ENCODE results near the gene SLC38A10.

Gene SLC38A10

DNA sequence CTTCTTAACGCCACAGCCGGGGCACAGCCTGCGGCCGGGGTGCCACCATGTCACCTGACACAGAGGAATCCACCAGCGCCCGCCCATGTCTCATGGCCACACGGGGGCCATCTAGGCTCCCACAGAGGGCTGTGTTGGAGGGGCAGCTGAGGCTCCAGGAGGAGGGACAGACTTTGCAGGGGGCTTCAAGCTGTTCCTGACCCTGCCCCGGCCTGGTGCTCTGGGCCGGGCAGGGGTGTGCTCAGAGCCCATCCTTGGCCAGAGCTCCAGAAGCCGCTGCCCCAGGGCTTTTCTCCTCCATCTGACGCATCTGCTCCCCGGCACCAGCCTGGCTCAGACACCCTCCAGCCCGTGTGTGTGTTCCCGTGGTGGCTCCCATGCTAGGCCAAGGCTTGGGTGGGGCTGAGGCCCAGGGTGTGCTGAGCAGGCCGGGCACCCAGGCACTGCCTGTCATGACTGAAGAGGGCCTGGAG, 7.8 kb upstream of the SLC38A10 start:
- Histone ChIP-seq H3K9me3 (ENCODE audit: control insufficient read depth, insufficient read depth, low read depth, low read length) (no peaks in the 10 kb centered on the region), H3K36me3 (ENCODE audit: control insufficient read depth, insufficient read depth, low read length) (no peaks in the 10 kb centered on the region), H3K27ac (ENCODE audit: low read depth, low read length) (no peak overlapping the region), H3K4me1 (ENCODE audit: control insufficient read depth, insufficient read depth, low read length) (peaks cover 5% of the 10 kb centered on the region), H3K27me3 (ENCODE audit: control insufficient read depth, insufficient read depth, low read length) (no peaks in the 10 kb centered on the region), H3K9ac (ENCODE audit: low read length) (no peak overlapping the region), H3K4me3 (ENCODE audit: low read depth, low read length) (no peak overlapping the region)

DNA sequence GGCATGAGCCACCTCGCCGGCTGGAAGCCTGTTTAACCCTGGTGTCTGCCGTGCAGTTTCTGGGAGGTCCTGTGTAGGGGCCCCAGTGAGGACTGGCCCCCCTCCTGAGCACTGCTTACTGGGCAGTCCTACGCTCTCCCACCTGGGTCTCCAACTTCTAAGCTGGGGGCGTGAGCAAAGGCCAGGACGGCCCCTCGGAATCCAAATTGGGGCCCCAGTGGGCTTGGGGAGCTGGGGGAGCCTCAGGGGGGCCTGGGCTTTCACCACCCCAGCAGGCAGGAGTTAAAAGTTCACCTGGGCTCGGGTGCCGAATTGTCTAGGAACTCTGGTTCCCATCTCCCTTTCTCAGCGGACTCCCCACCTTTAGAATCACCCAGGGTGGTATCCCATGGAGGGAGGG, 7.2 kb upstream of the SLC38A10 start:
- Histone ChIP-seq H3K27ac (ENCODE audit: low read depth, low read length) (no peak overlapping the region), H3K27me3 (ENCODE audit: control insufficient read depth, insufficient read depth, low read length) (no peaks in the 10 kb centered on the region), H3K4me1 (ENCODE audit: control insufficient read depth, insufficient read depth, low read length) (peaks cover 5% of the 10 kb centered on the region), H3K9ac (ENCODE audit: low read length) (no peak overlapping the region), H3K4me3 (ENCODE audit: low read depth, low read length) (no peak overlapping the region), H3K9me3 (ENCODE audit: control insufficient read depth, insufficient read depth, low read depth, low read length) (no peaks in the 10 kb centered on the region), H3K36me3 (ENCODE audit: control insufficient read depth, insufficient read depth, low read length) (no peaks in the 10 kb centered on the region)

GRCh38 chr17:81301195-81302144, 6.4 kb upstream of the SLC38A10 start:
- H3K27me3 ChIP-seq (ENCODE audit: control insufficient read depth, insufficient read depth, low read length) = no peaks in the 10 kb centered on the region
- H3K27ac ChIP-seq (ENCODE audit: low read depth, low read length) = no peak overlapping the region
- H3K9ac ChIP-seq (ENCODE audit: low read length) = no peak overlapping the region
- no peaks in the 10 kb centered on the region for H3K36me3 ChIP-seq (ENCODE audit: control insufficient read depth, insufficient read depth, low read length)
- peaks cover 5% of the 10 kb centered on the region for H3K4me1 ChIP-seq (ENCODE audit: control insufficient read depth, insufficient read depth, low read length)
- H3K9me3 ChIP-seq (ENCODE audit: control insufficient read depth, insufficient read depth, low read depth, low read length) = no peaks in the 10 kb centered on the region
- H3K4me3 ChIP-seq (ENCODE audit: low read depth, low read length) = no peak overlapping the region

GRCh38 chr17:81300586-81301155, 5.6 kb upstream of the SLC38A10 start:
- Histone ChIP-seq H3K4me1 (ENCODE audit: control insufficient read depth, insufficient read depth, low read length) (peaks cover 9% of the 10 kb centered on the region), H3K36me3 (ENCODE audit: control insufficient read depth, insufficient read depth, low read length) (no peaks in the 10 kb centered on the region), H3K9ac (ENCODE audit: low read length) (no peak overlapping the region), H3K27me3 (ENCODE audit: control insufficient read depth, insufficient read depth, low read length) (no peaks in the 10 kb centered on the region), H3K27ac (ENCODE audit: low read depth, low read length) (no peak overlapping the region), H3K9me3 (ENCODE audit: control insufficient read depth, insufficient read depth, low read depth, low read length) (no peaks in the 10 kb centered on the region), H3K4me3 (ENCODE audit: low read depth, low read length) (no peak overlapping the region)

DNA sequence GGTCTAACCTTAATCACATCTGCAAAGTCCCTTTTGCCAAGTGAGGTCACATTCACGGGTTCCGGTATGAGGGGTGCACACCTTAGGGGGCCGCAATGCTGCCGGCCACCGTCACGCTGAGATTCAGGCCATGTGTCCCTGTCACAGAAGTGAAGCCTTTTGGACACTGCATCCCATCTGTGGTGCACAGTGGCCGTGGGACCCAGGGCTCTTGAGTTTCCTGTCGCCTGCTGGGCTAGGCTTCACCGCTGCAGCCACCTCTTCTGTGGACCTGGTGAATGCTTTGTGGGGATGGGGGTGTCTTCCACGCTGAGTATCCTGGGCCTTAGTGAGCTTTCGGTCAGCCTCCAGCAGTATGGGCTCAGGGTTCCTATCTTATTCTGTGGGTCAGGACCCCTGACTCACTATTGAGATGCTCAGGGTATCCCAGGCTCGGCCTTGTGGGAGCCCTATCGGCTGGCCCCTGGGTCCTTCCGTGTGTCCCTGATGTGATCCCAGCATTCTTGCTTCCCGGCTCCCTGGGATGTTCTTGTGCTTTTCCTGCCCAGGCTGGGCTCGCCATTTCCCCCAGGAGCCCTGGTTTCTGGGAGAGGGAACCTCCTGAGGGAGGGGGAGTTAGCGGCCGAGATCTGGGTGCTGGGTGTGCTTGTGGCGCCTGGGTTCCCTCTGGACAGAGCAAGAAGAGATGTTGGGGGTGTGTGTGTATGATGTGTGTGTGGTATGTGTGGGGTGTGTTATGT, 4.9 kb upstream of the SLC38A10 start:
- Histone ChIP-seq H3K27ac (ENCODE audit: low read depth, low read length) (no peak overlapping the region), H3K27me3 (ENCODE audit: control insufficient read depth, insufficient read depth, low read length) (no peaks in the 10 kb centered on the region), H3K9ac (ENCODE audit: low read length) (no peak overlapping the region), H3K4me3 (ENCODE audit: low read depth, low read length) (no peak overlapping the region), H3K36me3 (ENCODE audit: control insufficient read depth, insufficient read depth, low read length) (no peaks in the 10 kb centered on the region), H3K4me1 (ENCODE audit: control insufficient read depth, insufficient read depth, low read length) (peaks cover 11% of the 10 kb centered on the region), H3K9me3 (ENCODE audit: control insufficient read depth, insufficient read depth, low read depth, low read length) (no peaks in the 10 kb centered on the region)

DNA sequence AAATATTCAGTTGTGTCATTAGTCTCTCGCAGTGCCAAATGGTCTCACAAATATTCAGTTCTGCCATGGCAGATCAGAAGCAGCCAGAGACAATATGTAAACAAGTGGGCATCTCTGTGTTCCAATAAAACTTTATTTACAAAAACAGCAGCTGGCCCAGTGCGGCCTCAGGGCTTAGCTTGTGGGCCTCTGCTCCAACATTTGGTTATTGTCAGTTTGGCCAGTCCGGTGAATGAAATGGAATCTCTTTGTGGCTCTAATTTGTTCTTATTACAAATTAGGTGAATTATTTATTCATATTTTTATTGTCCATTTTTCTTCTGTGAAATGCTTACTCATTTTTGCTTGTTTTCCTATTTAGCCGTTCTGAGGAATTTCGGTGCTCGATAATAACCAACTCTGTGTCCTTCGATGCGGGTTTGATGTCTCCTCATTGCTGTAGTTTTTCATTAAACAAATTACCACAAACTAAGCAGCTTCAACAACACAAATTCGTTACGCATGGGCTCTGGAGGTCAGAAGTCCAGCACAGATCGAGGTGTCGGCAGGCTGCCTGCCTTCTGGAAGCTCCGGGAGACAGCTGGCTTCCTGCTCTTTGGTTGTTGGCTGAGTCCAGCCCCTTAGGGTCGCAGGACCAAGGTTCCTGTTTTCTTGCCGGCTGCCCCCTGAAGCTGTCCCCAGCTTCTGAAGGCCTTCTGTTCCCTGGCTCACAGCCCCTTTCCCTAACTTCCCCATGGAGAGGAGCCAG, 4.1 kb upstream of the SLC38A10 start:
- Histone ChIP-seq H3K4me1 (ENCODE audit: control insufficient read depth, insufficient read depth, low read length) (peaks cover 14% of the 10 kb centered on the region), H3K27ac (ENCODE audit: low read depth, low read length) (no peak overlapping the region), H3K27me3 (ENCODE audit: control insufficient read depth, insufficient read depth, low read length) (no peaks in the 10 kb centered on the region), H3K36me3 (ENCODE audit: control insufficient read depth, insufficient read depth, low read length) (no peaks in the 10 kb centered on the region), H3K9ac (ENCODE audit: low read length) (no peak overlapping the region), H3K4me3 (ENCODE audit: low read depth, low read length) (no peak overlapping the region), H3K9me3 (ENCODE audit: control insufficient read depth, insufficient read depth, low read depth, low read length) (no peaks in the 10 kb centered on the region)

DNA sequence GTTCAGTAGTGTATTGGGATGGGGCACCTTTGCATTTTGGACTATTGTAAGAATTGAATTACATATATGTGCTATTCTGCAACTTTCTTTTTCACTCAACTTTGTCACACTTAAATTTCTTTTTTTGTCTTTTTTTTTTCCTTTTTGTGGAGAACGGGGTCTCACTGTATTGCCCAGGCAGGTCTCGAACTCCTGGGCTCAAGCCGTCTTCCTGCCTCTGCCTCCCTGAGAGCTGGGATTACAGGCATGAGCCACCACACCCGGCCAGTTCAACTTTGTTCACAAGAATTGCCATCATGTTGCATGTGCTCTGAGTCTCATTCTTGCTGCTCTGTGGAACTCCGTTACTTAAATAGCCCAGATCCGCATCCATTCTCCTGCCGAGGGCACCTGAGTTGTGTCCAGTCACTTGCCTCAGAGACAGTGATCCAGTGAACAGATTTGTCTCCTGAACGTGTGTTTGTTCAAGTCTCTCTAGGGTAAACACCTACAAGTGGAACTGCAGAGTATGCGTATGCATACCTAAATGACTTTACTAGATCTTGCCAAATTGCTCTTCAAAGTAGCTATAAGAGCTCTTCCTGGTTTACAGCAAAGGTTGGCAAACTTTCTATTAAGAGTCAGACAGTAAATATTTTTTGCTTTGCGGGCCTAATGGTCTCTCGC, 3.4 kb upstream of the SLC38A10 start:
- Histone ChIP-seq H3K36me3 (ENCODE audit: control insufficient read depth, insufficient read depth, low read length) (no peaks in the 10 kb centered on the region), H3K4me3 (ENCODE audit: low read depth, low read length) (no peak overlapping the region), H3K27ac (ENCODE audit: low read depth, low read length) (no peak overlapping the region), H3K4me1 (ENCODE audit: control insufficient read depth, insufficient read depth, low read length) (peaks cover 15% of the 10 kb centered on the region), H3K27me3 (ENCODE audit: control insufficient read depth, insufficient read depth, low read length) (no peaks in the 10 kb centered on the region), H3K9me3 (ENCODE audit: control insufficient read depth, insufficient read depth, low read depth, low read length) (no peaks in the 10 kb centered on the region), H3K9ac (ENCODE audit: low read length) (no peak overlapping the region)

GRCh38 chr17:81295676-81296381, 722 bp upstream of the SLC38A10 start:
- Histone ChIP-seq H3K4me1 (ENCODE audit: control insufficient read depth, insufficient read depth, low read length) (peaks cover 10% of the 10 kb centered on the region; the same call in 1 of the 2 replicates), H3K9me3 (ENCODE audit: control insufficient read depth, insufficient read depth, low read depth, low read length) (no peaks in the 10 kb centered on the region), H3K27ac (ENCODE audit: low read depth, low read length) (peak overlapping the region; percentile 48; the same call in 1 of the 2 replicates)

GRCh38 chr17:81294512-81295030, 536 bp downstream of the SLC38A10 start:
- Histone ChIP-seq H3K4me3 (ENCODE audit: low read depth, low read length) (peak overlapping the region; percentile 94), H3K27me3 (ENCODE audit: control insufficient read depth, insufficient read depth, low read length) (no peaks in the 10 kb centered on the region), H3K4me1 (ENCODE audit: control insufficient read depth, insufficient read depth, low read length) (peaks cover 10% of the 10 kb centered on the region; the same call in 1 of the 2 replicates), H3K9me3 (ENCODE audit: control insufficient read depth, insufficient read depth, low read depth, low read length) (no peaks in the 10 kb centered on the region), H3K36me3 (ENCODE audit: control insufficient read depth, insufficient read depth, low read length) (no peaks in the 10 kb centered on the region), H3K9ac (ENCODE audit: low read length) (peak overlapping the region; percentile 79), H3K27ac (ENCODE audit: low read depth, low read length) (peak overlapping the region; percentile 48; the same call in 1 of the 2 replicates)

More at GRCh38 chr17:81295676-81296381, 722 bp upstream of the SLC38A10 start:
- H3K27me3 ChIP-seq (ENCODE audit: control insufficient read depth, insufficient read depth, low read length) = no peaks in the 10 kb centered on the region
- peak overlapping the region; percentile 94 for H3K4me3 ChIP-seq (ENCODE audit: low read depth, low read length)
- H3K36me3 ChIP-seq (ENCODE audit: control insufficient read depth, insufficient read depth, low read length) = no peaks in the 10 kb centered on the region
- peak overlapping the region; percentile 79 for H3K9ac ChIP-seq (ENCODE audit: low read length)

Measured in HUES6 (cell line).